ENCODE data around the gene FOXI1.

The FOXI1 gene

GRCh38 chr5:170132976-170133448 is 27.3 kb downstream of the FOXI1 start:
- WGBS (ENCODE audit: extremely low coverage, insufficient coverage, insufficient read length), result no CpG with 5 or more reads among the region's 3 CpGs

GRCh38 chr5:170135796-170136490 is 30.2 kb downstream of the FOXI1 start:
- no peak overlapping the region for H3K18ac ChIP-seq (ENCODE audit: low read length)
- H2BK5ac ChIP-seq (ENCODE audit: low read depth, low read length, poor library complexity), result no peak overlapping the region

More at GRCh38 chr5:170132976-170133448, 27.3 kb downstream of the FOXI1 start:
- Histone ChIP-seq H3K27ac (ENCODE audit: low read depth, low read length) (peak overlapping the region; percentile 57), H2BK5ac (ENCODE audit: low read depth, low read length, poor library complexity) (no peak overlapping the region), H3K9me3 (ENCODE audit: insufficient read depth, low read depth, low read length) (peaks cover 3% of the 10 kb centered on the region), H4K8ac (ENCODE audit: low read depth, low read length) (no peak overlapping the region), H3K27me3 (ENCODE audit: insufficient read depth, low read length) (no peaks in the 10 kb centered on the region), H3K18ac (ENCODE audit: low read length) (no peak overlapping the region), H3K4me1 (ENCODE audit: control insufficient read depth in 1 of 2, insufficient read depth in 2 of 2, low read length in 2 of 2) (peaks cover 8 to 12% of the 10 kb centered on the region in 2 experiments), H3K4ac (ENCODE audit: low read depth, low read length) (no peak overlapping the region), H2AK5ac (ENCODE audit: low read length) (no peak overlapping the region), H3K23ac (ENCODE audit: low read length) (no peak overlapping the region), H2BK12ac (ENCODE audit: low read length) (no peak overlapping the region), H3K79me1 (ENCODE audit: low read length) (peaks cover 2% of the 10 kb centered on the region), H3K79me2 (ENCODE audit: control insufficient read depth, insufficient read depth, low read length, poor library complexity) (no peaks in the 10 kb centered on the region), H3K4me3 (ENCODE audit: low read depth, low read length) (no peak overlapping the region), H4K12ac (ENCODE audit: low read depth, low read length) (no peak overlapping the region), H2AFZ (ENCODE audit: insufficient read depth, low read length, poor library complexity) (no peak overlapping the region), H2BK120ac (ENCODE audit: insufficient read depth, low read length, poor library complexity) (no peak overlapping the region), H3K9ac (ENCODE audit: low read length) (no peak overlapping the region), H4K91ac (ENCODE audit: low read depth, low read length) (no peak overlapping the region), H3K14ac (ENCODE audit: low read length) (no peak overlapping the region), H3K36me3 (ENCODE audit: control insufficient read depth in 1 of 2, insufficient read depth in 2 of 2, low read length in 2 of 2) (no peaks in the 10 kb centered on the region), H3K4me2 (ENCODE audit: low read length) (no peak overlapping the region)
- DNase-seq, result no peak

GRCh38 chr5:170136506-170136905 is 30.8 kb downstream of the FOXI1 start:
- H3K36me3 ChIP-seq (ENCODE audit: control insufficient read depth in 1 of 2, insufficient read depth in 2 of 2, low read length in 2 of 2), result no peaks in the 10 kb centered on the region
- no peak for DNase-seq

More at GRCh38 chr5:170135796-170136490, 30.2 kb downstream of the FOXI1 start:
- Histone ChIP-seq H2AFZ (ENCODE audit: insufficient read depth, low read length, poor library complexity) (no peak overlapping the region), H3K4me1 (ENCODE audit: control insufficient read depth in 1 of 2, insufficient read depth in 2 of 2, low read length in 2 of 2) (peaks cover 8 to 12% of the 10 kb centered on the region in 2 experiments), H3K4ac (ENCODE audit: low read depth, low read length) (no peak overlapping the region), H3K36me3 (ENCODE audit: control insufficient read depth in 1 of 2, insufficient read depth in 2 of 2, low read length in 2 of 2) (no peaks in the 10 kb centered on the region), H3K4me3 (ENCODE audit: low read depth, low read length) (no peak overlapping the region), H3K23ac (ENCODE audit: low read length) (no peak overlapping the region), H4K12ac (ENCODE audit: low read depth, low read length) (no peak overlapping the region), H2BK12ac (ENCODE audit: low read length) (no peak overlapping the region), H2BK120ac (ENCODE audit: insufficient read depth, low read length, poor library complexity) (no peak overlapping the region), H4K8ac (ENCODE audit: low read depth, low read length) (no peak overlapping the region), H3K9me3 (ENCODE audit: insufficient read depth, low read depth, low read length) (peaks cover 3% of the 10 kb centered on the region), H4K91ac (ENCODE audit: low read depth, low read length) (no peak overlapping the region), H3K27ac (ENCODE audit: low read depth, low read length) (no peak overlapping the region), H3K27me3 (ENCODE audit: insufficient read depth, low read length) (no peaks in the 10 kb centered on the region), H3K79me1 (ENCODE audit: low read length) (peaks cover 2% of the 10 kb centered on the region), H2AK5ac (ENCODE audit: low read length) (no peak overlapping the region), H3K9ac (ENCODE audit: low read length) (no peak overlapping the region), H3K4me2 (ENCODE audit: low read length) (no peak overlapping the region), H3K79me2 (ENCODE audit: control insufficient read depth, insufficient read depth, low read length, poor library complexity) (no peaks in the 10 kb centered on the region), H3K14ac (ENCODE audit: low read length) (no peak overlapping the region)
- no CpG with 5 or more reads among the region's 4 CpGs for WGBS (ENCODE audit: extremely low coverage, insufficient coverage, insufficient read length)
- no peak for DNase-seq

GRCh38 chr5:170137694-170138214 is 32.1 kb downstream of the FOXI1 start:
- no peak overlapping the region for H4K12ac ChIP-seq (ENCODE audit: low read depth, low read length)
- H2BK12ac ChIP-seq (ENCODE audit: low read length), result no peak overlapping the region
- H3K9ac ChIP-seq (ENCODE audit: low read length), result no peak overlapping the region
- no peak overlapping the region for H2BK120ac ChIP-seq (ENCODE audit: insufficient read depth, low read length, poor library complexity)
- H3K79me2 ChIP-seq (ENCODE audit: control insufficient read depth, insufficient read depth, low read length, poor library complexity), result no peaks in the 10 kb centered on the region
- H3K27ac ChIP-seq (ENCODE audit: low read depth, low read length), result no peak overlapping the region
- no peak overlapping the region for H2BK5ac ChIP-seq (ENCODE audit: low read depth, low read length, poor library complexity)
- no peak overlapping the region for H3K4me2 ChIP-seq (ENCODE audit: low read length)
- no CpG with 5 or more reads among the region's 2 CpGs for WGBS (ENCODE audit: extremely low coverage, insufficient coverage, insufficient read length)
- no peaks in the 10 kb centered on the region for H3K9me3 ChIP-seq (ENCODE audit: insufficient read depth, low read depth, low read length)
- no peaks in the 10 kb centered on the region for H3K36me3 ChIP-seq (ENCODE audit: control insufficient read depth in 1 of 2, insufficient read depth in 2 of 2, low read length in 2 of 2)
- no peak overlapping the region for H3K4ac ChIP-seq (ENCODE audit: low read depth, low read length)
- DNase-seq, result no peak
- no peak overlapping the region for H3K4me3 ChIP-seq (ENCODE audit: low read depth, low read length)
- H4K8ac ChIP-seq (ENCODE audit: low read depth, low read length), result no peak overlapping the region
- no peak overlapping the region for H3K23ac ChIP-seq (ENCODE audit: low read length)
- no peak overlapping the region for H4K91ac ChIP-seq (ENCODE audit: low read depth, low read length)
- H2AK5ac ChIP-seq (ENCODE audit: low read length), result no peak overlapping the region
- H3K4me1 ChIP-seq (ENCODE audit: control insufficient read depth in 1 of 2, insufficient read depth in 2 of 2, low read length in 2 of 2), result peaks cover 0 to 7% of the 10 kb centered on the region in 2 experiments
- H3K18ac ChIP-seq (ENCODE audit: low read length), result no peak overlapping the region
- no peaks in the 10 kb centered on the region for H3K27me3 ChIP-seq (ENCODE audit: insufficient read depth, low read length)
- H3K79me1 ChIP-seq (ENCODE audit: low read length), result no peaks in the 10 kb centered on the region
- no peak overlapping the region for H3K14ac ChIP-seq (ENCODE audit: low read length)
- no peak overlapping the region for H2AFZ ChIP-seq (ENCODE audit: insufficient read depth, low read length, poor library complexity)

More at GRCh38 chr5:170136506-170136905, 30.8 kb downstream of the FOXI1 start:
- no peak overlapping the region for H4K91ac ChIP-seq (ENCODE audit: low read depth, low read length)
- no peak overlapping the region for H3K4me2 ChIP-seq (ENCODE audit: low read length)
- H2AK5ac ChIP-seq (ENCODE audit: low read length), result no peak overlapping the region
- H4K12ac ChIP-seq (ENCODE audit: low read depth, low read length), result no peak overlapping the region
- peaks cover 2% of the 10 kb centered on the region for H3K79me1 ChIP-seq (ENCODE audit: low read length)
- no peaks in the 10 kb centered on the region for H3K79me2 ChIP-seq (ENCODE audit: control insufficient read depth, insufficient read depth, low read length, poor library complexity)
- H3K9ac ChIP-seq (ENCODE audit: low read length), result no peak overlapping the region
- no peak overlapping the region for H3K4me3 ChIP-seq (ENCODE audit: low read depth, low read length)
- H3K27ac ChIP-seq (ENCODE audit: low read depth, low read length), result no peak overlapping the region
- H3K4me1 ChIP-seq (ENCODE audit: control insufficient read depth in 1 of 2, insufficient read depth in 2 of 2, low read length in 2 of 2), result peaks cover 8 to 12% of the 10 kb centered on the region in 2 experiments
- H3K18ac ChIP-seq (ENCODE audit: low read length), result no peak overlapping the region
- no CpG with 5 or more reads among the region's 3 CpGs for WGBS (ENCODE audit: extremely low coverage, insufficient coverage, insufficient read length)
- no peak overlapping the region for H2BK120ac ChIP-seq (ENCODE audit: insufficient read depth, low read length, poor library complexity)
- no peak overlapping the region for H4K8ac ChIP-seq (ENCODE audit: low read depth, low read length)
- no peak overlapping the region for H2BK12ac ChIP-seq (ENCODE audit: low read length)
- H3K27me3 ChIP-seq (ENCODE audit: insufficient read depth, low read length), result no peaks in the 10 kb centered on the region
- H2AFZ ChIP-seq (ENCODE audit: insufficient read depth, low read length, poor library complexity), result no peak overlapping the region
- no peak overlapping the region for H2BK5ac ChIP-seq (ENCODE audit: low read depth, low read length, poor library complexity)
- peaks cover 1% of the 10 kb centered on the region for H3K9me3 ChIP-seq (ENCODE audit: insufficient read depth, low read depth, low read length)
- no peak overlapping the region for H3K23ac ChIP-seq (ENCODE audit: low read length)
- H3K4ac ChIP-seq (ENCODE audit: low read depth, low read length), result no peak overlapping the region
- H3K14ac ChIP-seq (ENCODE audit: low read length), result no peak overlapping the region
